H9 (cell line): ENCODE measurements around the gene MYO18A. TPM values are rescaled to one million over a fixed set of nuclear protein-coding genes. Genes with fewer than 3 reads are reported as not detected.

Experiments used
- DNase-seq: peaks from one replicate; pipeline ENCODE4 v3.0.0-alpha.2; 2017
- H2AFZ ChIP-seq: one replicate; pipeline ENCODE4 v1.6.1; 2013; ENCODE audit warnings: mild to moderate bottlenecking, low read length, control low read depth, moderate library complexity
- H2AK5ac ChIP-seq: 2 replicates; pipeline ENCODE4 v1.6.1; 2013; ENCODE audit warnings: low read length, control low read depth, mixed read lengths; ENCODE audit not compliant: insufficient read length
- H2BK120ac ChIP-seq: one replicate; pipeline ENCODE4 v1.6.1; 2013; ENCODE audit warnings: low read depth, mild to moderate bottlenecking, low read length, control low read depth, inconsistent platforms; ENCODE audit not compliant: poor library complexity, severe bottlenecking
- H2BK12ac ChIP-seq: 2 replicates; pipeline ENCODE4 v1.6.1; 2013; ENCODE audit warnings: low read length, control low read depth, mixed read lengths, low read depth; ENCODE audit not compliant: insufficient read length
- H2BK15ac ChIP-seq: 2 replicates; pipeline ENCODE4 v1.6.1; 2013; ENCODE audit warnings: low read depth, low read length, control low read depth
- H2BK20ac ChIP-seq: one replicate; pipeline ENCODE4 v1.6.1; 2013; ENCODE audit warnings: low read depth, mild to moderate bottlenecking, low read length, control low read depth, inconsistent platforms; ENCODE audit not compliant: poor library complexity, severe bottlenecking
- H2BK5ac ChIP-seq: 2 replicates; pipeline ENCODE4 v1.6.1; 2013; ENCODE audit warnings: low read length, control low read depth, mixed read lengths; ENCODE audit not compliant: insufficient read length
- H3K14ac ChIP-seq: 2 replicates; pipeline ENCODE4 v1.6.1; 2013; ENCODE audit warnings: low read length, control low read depth; ENCODE audit not compliant: insufficient read depth
- H3K18ac ChIP-seq: 2 replicates; pipeline ENCODE4 v1.6.1; 2013; ENCODE audit warnings: low read depth, mild to moderate bottlenecking, mixed read lengths, low read length, control low read depth; ENCODE audit not compliant: insufficient read length
- H3K23ac ChIP-seq: 2 replicates; pipeline ENCODE4 v1.6.1; 2013; ENCODE audit warnings: low read length, control low read depth, mixed read lengths, low read depth; ENCODE audit not compliant: insufficient read length
- H3K23me2 ChIP-seq: 2 replicates; pipeline ENCODE4 v1.6.1; 2013; ENCODE audit warnings: low read depth, mild to moderate bottlenecking, mixed read lengths, low read length, control low read depth; ENCODE audit not compliant: insufficient read length, poor library complexity, severe bottlenecking
- H3K27ac ChIP-seq: 2 replicates; pipeline ENCODE4 v1.5.1; 2013; ENCODE audit warnings: low read length, control low read depth, mixed read lengths, low read depth; ENCODE audit not compliant: insufficient read length
- H3K27me3 ChIP-seq: 2 replicates; pipeline ENCODE4 v1.6.1; 2013; ENCODE audit warnings: low read length, control low read depth, inconsistent platforms; ENCODE audit not compliant: insufficient read depth
- H3K4ac ChIP-seq: 2 replicates; pipeline ENCODE4 v1.6.1; 2013; ENCODE audit warnings: low read depth, mild to moderate bottlenecking, control low read depth, inconsistent platforms, low read length, moderate library complexity
- H3K4me1 ChIP-seq: 2 replicates; pipeline ENCODE4 v1.6.1; 2013; ENCODE audit warnings: low read length, control low read depth, inconsistent platforms; ENCODE audit not compliant: insufficient read depth
- H3K4me2 ChIP-seq: 2 replicates; pipeline ENCODE4 v1.6.1; 2013; ENCODE audit warnings: low read length, control low read depth, mixed read lengths; ENCODE audit not compliant: insufficient read length, insufficient read depth
- H3K56ac ChIP-seq: 2 replicates; pipeline ENCODE4 v1.6.1; 2013; ENCODE audit warnings: low read depth, mild to moderate bottlenecking, mixed read lengths, low read length, control low read depth; ENCODE audit not compliant: insufficient read length
- H3K79me1 ChIP-seq: 2 replicates; pipeline ENCODE4 v1.6.1; 2013; ENCODE audit warnings: low read depth, mild to moderate bottlenecking, moderate library complexity, low read length, control low read depth, inconsistent platforms; ENCODE audit not compliant: insufficient read depth, poor library complexity, severe bottlenecking
- H3K79me2 ChIP-seq: 2 replicates; pipeline ENCODE4 v1.6.1; 2013; ENCODE audit warnings: low read length, control low read depth, inconsistent platforms; ENCODE audit not compliant: insufficient read depth
- H3K9ac ChIP-seq: 2 replicates; pipeline ENCODE4 v1.6.1; 2013; ENCODE audit warnings: low read length, control low read depth, mixed read lengths; ENCODE audit not compliant: insufficient read length; ENCODE audit errors: extremely low read depth
- H3K9me3 ChIP-seq: one replicate; pipeline ENCODE4 v1.6.1; 2013; ENCODE audit warnings: low read depth, low read length, inconsistent platforms; ENCODE audit not compliant: control insufficient read depth
- H3T11ph ChIP-seq: one replicate; pipeline ENCODE4 v1.6.1; 2013; ENCODE audit warnings: mild to moderate bottlenecking, low read length, control low read depth, inconsistent platforms
- H4K20me1 ChIP-seq: one replicate; pipeline ENCODE4 v1.6.1; 2013; ENCODE audit not compliant: control insufficient read depth, insufficient read length, insufficient read depth
- H4K5ac ChIP-seq: 2 replicates; pipeline ENCODE4 v1.6.1; 2013; ENCODE audit warnings: low read depth, mild to moderate bottlenecking, mixed read lengths, low read length, control low read depth; ENCODE audit not compliant: insufficient read length
- H4K8ac ChIP-seq: replicated peaks from 2 replicates; pipeline ENCODE4 v1.6.1; 2013; ENCODE audit warnings: low read length, control low read depth, mixed read lengths, low read depth; ENCODE audit not compliant: insufficient read length
- H4K91ac ChIP-seq: 2 replicates; pipeline ENCODE4 v1.6.1; 2013; ENCODE audit warnings: low read depth, mild to moderate bottlenecking, moderate library complexity, mixed read lengths, low read length, control low read depth; ENCODE audit not compliant: insufficient read length
- H3K27ac Mint-ChIP-seq, 3 experiments: 2 replicates in 2 of 3; 3 replicates in 1 of 3; pipeline ENCODE4 v1.8.0; 2020 to 2021; ENCODE audit warnings: mixed read lengths in 3 of 3, mild to moderate bottlenecking in 1 of 3, moderate library complexity in 1 of 3
- H3K27me3 Mint-ChIP-seq: 2 replicates; pipeline ENCODE4 v1.8.0; 2021; ENCODE audit warnings: low read depth, mild to moderate bottlenecking, moderate library complexity, mixed read lengths
- H3K36me3 Mint-ChIP-seq, 3 experiments: 2 replicates in 2 of 3; 3 replicates in 1 of 3; pipeline ENCODE4 v1.8.0; 2020 to 2021; ENCODE audit warnings: low read depth in 3 of 3, mixed read lengths in 3 of 3; ENCODE audit not compliant: insufficient read depth in 1 of 3
- H3K4me1 Mint-ChIP-seq, 2 experiments: 2 replicates each; pipeline ENCODE4 v1.8.0; 2020; ENCODE audit warnings: mixed read lengths in 2 of 2
- H3K4me3 Mint-ChIP-seq, 2 experiments: 2 replicates in 1 of 2; 3 replicates in 1 of 2; pipeline ENCODE4 v1.8.0; 2020 to 2021; ENCODE audit warnings: mild to moderate bottlenecking in 2 of 2, mixed read lengths in 2 of 2, moderate library complexity in 1 of 2
- H3K9me3 Mint-ChIP-seq, 2 experiments: 2 replicates in 1 of 2; 3 replicates in 1 of 2; pipeline ENCODE4 v1.8.0; 2020; ENCODE audit warnings: mild to moderate bottlenecking in 2 of 2, mixed read lengths in 2 of 2, moderate library complexity in 1 of 2
- CTCF ChIP-seq: fragments of 200-600 bp; sonication (generic); conservative IDR thresholded peaks from 3 replicates; pipeline ENCODE4 v1.8.0; 2021; ENCODE audit warnings: antibody characterized with exemption, mild to moderate bottlenecking
- WGBS: extraction: QIAGEN DNeasy Blood & Tissue Kit; methylation state at CpG from one replicate; pipeline ENCODE4 v1.1.7; 2013; ENCODE audit warnings: missing lambda C conversion rate, low lambda C conversion rate, mixed read lengths; ENCODE audit not compliant: insufficient read length; ENCODE audit errors: extremely low coverage; 5-methylcytosine and 5-hydroxymethylcytosine counted together
- total RNA-seq: library from RNA; stranded (reverse); gene quantifications from 2 replicates; pipeline ENCODE4 v1.2.1, GENCODE V29; 2021

The MYO18A gene
- total RNA-seq, 1 experiment from 2014 or later: 21.6 TPM

- no peaks in the 10 kb centered on the region for H3K9me3 Mint-ChIP-seq
- H3K4me3 Mint-ChIP-seq: no peak overlapping the region; a peak in 1 of 5 replicates
- Histone ChIP-seq H3K23ac (no peak overlapping the region), H2AFZ (no peak overlapping the region), H3K27me3 (no peaks in the 10 kb centered on the region), H2BK15ac (no peak overlapping the region), H2AK5ac (no peak overlapping the region), H2BK5ac (no peak overlapping the region), H3T11ph (no peak overlapping the region), H2BK120ac (no peak overlapping the region), H3K4me1 (peaks cover 3% of the 10 kb centered on the region; the same call in 1 of the 2 replicates), H3K4me2 (no peak overlapping the region), H3K79me1 (peaks cover 2% of the 10 kb centered on the region), H2BK12ac (no peak overlapping the region), H4K5ac (no peak overlapping the region), H4K8ac (no peak overlapping the region), H4K20me1 (no peaks in the 10 kb centered on the region), H2BK20ac (no peak overlapping the region), H3K9ac (no peak overlapping the region), H3K23me2 (no peaks in the 10 kb centered on the region), H3K79me2 (no peaks in the 10 kb centered on the region), H4K91ac (no peak overlapping the region), H3K14ac (no peak overlapping the region), H3K9me3 (no peaks in the 10 kb centered on the region), H3K4ac (no peak overlapping the region), H3K18ac (no peak overlapping the region), H3K27ac (no peak overlapping the region), H3K56ac (no peak overlapping the region)
- TF ChIP-seq CTCF: no peak
- peaks cover 4 to 13% of the 10 kb centered on the region in 2 experiments for H3K4me1 Mint-ChIP-seq
- H3K27ac Mint-ChIP-seq: no peak overlapping the region
- no peak for DNase-seq
- no peaks in the 10 kb centered on the region for H3K27me3 Mint-ChIP-seq
- peaks cover 5 to 16% (median 14%) of the 10 kb centered on the region in 3 experiments; a peak in 6 of 7 replicates for H3K36me3 Mint-ChIP-seq
- WGBS: no CpG with 5 or more reads among the region's 6 CpGs
Measured at GRCh38 chr17:29162909-29163341, 17.3 kb downstream of the MYO18A start.
